ENCODE results near the gene TKTL2. TPM values are rescaled to one million over a fixed set of nuclear protein-coding genes. Genes with fewer than 3 reads are reported as not detected.

The TKTL2 gene
- total RNA-seq, 4 donors from 2014 or later: not detected

DNA sequence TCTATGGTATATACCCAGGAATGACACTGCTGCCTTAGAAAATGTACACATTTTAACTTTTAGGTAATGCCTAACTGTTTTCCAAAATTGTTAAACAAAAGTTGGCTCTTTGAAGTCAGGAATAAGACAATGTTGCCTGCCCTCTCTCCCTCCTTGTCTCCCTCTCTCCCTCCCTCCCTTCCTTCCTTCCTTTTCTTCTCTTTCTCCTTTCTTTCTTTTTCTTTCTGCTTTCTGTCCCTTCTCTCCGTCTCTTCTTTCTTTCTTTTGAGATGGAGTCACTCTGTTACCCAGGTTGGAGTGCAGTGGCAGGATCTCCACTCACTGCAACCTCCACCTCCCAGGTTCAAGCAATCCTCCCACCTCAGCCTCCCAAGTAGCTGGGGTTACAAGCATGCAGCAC is 16.4 kb upstream of the TKTL2 start:
- Histone ChIP-seq H3K27ac (no peak overlapping the region), H3K36me3 (no peaks in the 10 kb centered on the region), H3K9me3 (no peaks in the 10 kb centered on the region), H3K4me1 (peaks cover 0 to 6% (median 0%) of the 10 kb centered on the region in 3 donors), H3K27me3 (peaks cover 6% of the 10 kb centered on the region), H3K4me3 (no peak overlapping the region)
- no peak for ATAC-seq
- TF ChIP-seq, protein P1, sequence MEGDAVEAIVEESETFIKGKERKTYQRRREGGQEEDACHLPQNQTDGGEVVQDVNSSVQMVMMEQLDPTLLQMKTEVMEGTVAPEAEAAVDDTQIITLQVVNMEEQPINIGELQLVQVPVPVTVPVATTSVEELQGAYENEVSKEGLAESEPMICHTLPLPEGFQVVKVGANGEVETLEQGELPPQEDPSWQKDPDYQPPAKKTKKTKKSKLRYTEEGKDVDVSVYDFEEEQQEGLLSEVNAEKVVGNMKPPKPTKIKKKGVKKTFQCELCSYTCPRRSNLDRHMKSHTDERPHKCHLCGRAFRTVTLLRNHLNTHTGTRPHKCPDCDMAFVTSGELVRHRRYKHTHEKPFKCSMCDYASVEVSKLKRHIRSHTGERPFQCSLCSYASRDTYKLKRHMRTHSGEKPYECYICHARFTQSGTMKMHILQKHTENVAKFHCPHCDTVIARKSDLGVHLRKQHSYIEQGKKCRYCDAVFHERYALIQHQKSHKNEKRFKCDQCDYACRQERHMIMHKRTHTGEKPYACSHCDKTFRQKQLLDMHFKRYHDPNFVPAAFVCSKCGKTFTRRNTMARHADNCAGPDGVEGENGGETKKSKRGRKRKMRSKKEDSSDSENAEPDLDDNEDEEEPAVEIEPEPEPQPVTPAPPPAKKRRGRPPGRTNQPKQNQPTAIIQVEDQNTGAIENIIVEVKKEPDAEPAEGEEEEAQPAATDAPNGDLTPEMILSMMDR (IDR thresholded peaks at IDR 0.05): no peak
- TF ChIP-seq EP300 (IDR thresholded peaks at IDR 0.05) (no peak), POLR2A (IDR thresholded peaks at IDR 0.05) (no peak)
- 33 to 55% methylated on average over 1 of the region's 1 CpG for WGBS, 2 donors (ENCODE audit: low coverage in 1 of 2)

DNA sequence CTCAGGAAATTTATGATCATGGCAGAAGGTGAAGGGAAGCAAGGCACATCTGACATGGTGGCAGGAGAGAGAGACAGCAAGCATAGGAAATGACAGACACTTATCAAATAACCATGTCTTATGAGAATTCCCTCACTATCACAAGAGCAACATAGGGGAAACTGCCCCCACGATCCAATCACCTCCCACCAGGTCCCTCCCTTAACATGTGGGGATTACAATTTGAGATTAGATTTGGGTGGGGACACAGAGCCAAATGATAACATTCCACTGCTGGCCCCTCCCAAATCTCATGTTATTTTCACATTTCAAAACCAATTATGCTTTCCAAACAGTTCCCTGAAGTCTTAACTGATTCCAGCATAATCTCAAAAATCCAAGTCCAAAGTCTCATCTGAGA is 12.8 kb upstream of the TKTL2 start:
- WGBS, 2 donors (ENCODE audit: low coverage in 1 of 2): 50 to 67% methylated on average over 1 of the region's 1 CpG
- ATAC-seq: no peak

DNA sequence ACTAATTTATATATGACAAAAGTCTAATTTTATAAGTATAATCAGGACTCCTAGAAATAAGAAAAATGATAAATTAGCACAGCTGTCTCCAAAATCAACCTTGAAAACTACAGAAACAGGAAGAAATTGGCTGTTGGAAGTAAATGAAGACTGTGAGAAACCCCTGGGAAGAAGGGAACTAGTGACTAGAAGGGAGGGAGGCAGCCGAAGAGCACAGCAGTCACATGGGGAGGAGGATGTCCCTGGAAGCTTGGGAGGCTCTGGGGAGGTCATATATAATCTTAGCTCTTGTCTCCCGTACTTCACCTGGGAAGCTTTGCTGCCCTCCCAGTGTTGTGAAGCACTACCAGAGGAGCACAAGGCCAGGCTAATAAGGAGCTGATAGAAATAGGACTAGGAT is 12.0 kb upstream of the TKTL2 start:
- Histone ChIP-seq H3K9me3 (no peaks in the 10 kb centered on the region), H3K4me1 (no peaks in the 10 kb centered on the region), H3K27ac (no peak overlapping the region), H3K4me3 (no peak overlapping the region), H3K36me3 (no peaks in the 10 kb centered on the region), H3K27me3 (peaks cover 6% of the 10 kb centered on the region)
- TF ChIP-seq POLR2A (IDR thresholded peaks at IDR 0.05) (no peak), EP300 (IDR thresholded peaks at IDR 0.05) (no peak), POLR2AphosphoS5 (IDR thresholded peaks at IDR 0.05) (no peak)
- TF ChIP-seq, protein P1 (IDR thresholded peaks at IDR 0.05): no peak
- WGBS, 2 donors (ENCODE audit: low coverage in 1 of 2): 43 to 49% methylated on average over 2 of the region's 2 CpGs
- no peak for ATAC-seq

More for the DNA sequence above, 12.8 kb upstream of the TKTL2 start:
- no peak for TF ChIP-seq POLR2AphosphoS5 (IDR thresholded peaks at IDR 0.05)
- no peak for TF ChIP-seq POLR2A (IDR thresholded peaks at IDR 0.05)
- TF ChIP-seq EP300 (IDR thresholded peaks at IDR 0.05): no peak
- TF ChIP-seq, protein P1 (IDR thresholded peaks at IDR 0.05): no peak
- Histone ChIP-seq H3K4me3 (no peak overlapping the region), H3K4me1 (no peaks in the 10 kb centered on the region), H3K27ac (no peak overlapping the region), H3K9me3 (no peaks in the 10 kb centered on the region), H3K36me3 (no peaks in the 10 kb centered on the region), H3K27me3 (peaks cover 6% of the 10 kb centered on the region)

DNA sequence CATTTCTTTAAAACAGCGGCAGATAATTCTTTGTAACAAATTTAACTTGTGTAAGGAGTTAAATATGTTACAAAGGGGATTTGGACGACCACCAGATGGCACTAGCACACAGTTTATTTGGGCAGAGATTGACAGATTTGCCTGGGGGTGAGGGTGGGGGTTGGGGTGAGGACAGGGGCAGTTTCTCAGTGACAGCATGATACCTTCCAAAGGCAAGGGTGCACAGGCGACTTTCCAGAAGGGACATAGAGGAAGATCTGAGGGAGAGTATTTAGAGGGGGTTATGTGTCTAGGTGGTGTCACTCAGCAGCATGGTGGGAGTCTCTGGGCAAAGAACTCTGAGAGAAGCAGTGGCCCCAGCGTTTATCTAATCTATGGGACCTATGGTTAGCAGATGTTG is 11.4 kb upstream of the TKTL2 start:
- Histone ChIP-seq H3K4me3 (no peak overlapping the region), H3K9me3 (no peaks in the 10 kb centered on the region), H3K27me3 (peaks cover 6% of the 10 kb centered on the region), H3K36me3 (no peaks in the 10 kb centered on the region), H3K4me1 (no peaks in the 10 kb centered on the region), H3K27ac (no peak overlapping the region)
- TF ChIP-seq, protein P1 (IDR thresholded peaks at IDR 0.05): peak in 3 of 4 experiments; percentile 16 to 63 (median 18)
- no peak for TF ChIP-seq POLR2AphosphoS5 (IDR thresholded peaks at IDR 0.05)
- ATAC-seq: no peak
- 17 to 23% methylated on average over 4 of the region's 4 CpGs for WGBS, 2 donors (ENCODE audit: low coverage in 1 of 2)

DNA sequence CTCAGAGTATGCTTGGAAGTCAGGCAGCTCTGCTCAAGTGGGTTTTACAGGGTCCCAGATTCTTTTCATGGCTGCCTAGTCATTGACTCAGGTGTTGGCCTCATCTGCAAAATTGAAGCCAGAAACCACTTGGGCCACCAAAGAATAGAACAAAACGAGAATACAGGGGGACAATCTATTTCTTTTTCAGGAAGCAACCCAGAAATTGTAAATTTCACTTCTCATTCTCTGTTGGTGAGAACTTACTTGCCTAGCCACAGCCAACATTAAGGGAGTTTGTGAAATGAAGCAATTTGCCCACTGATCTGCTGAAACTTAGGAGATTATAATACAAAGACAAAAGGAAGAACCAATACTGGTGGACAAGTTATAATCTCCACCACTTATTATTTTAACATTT is 8.6 kb upstream of the TKTL2 start:
- 25 to 36% methylated on average over 1 of the region's 1 CpG for WGBS, 2 donors (ENCODE audit: low coverage in 1 of 2)
- Histone ChIP-seq H3K27me3 (peaks cover 4% of the 10 kb centered on the region), H3K36me3 (no peaks in the 10 kb centered on the region), H3K4me3 (no peak overlapping the region), H3K4me1 (no peaks in the 10 kb centered on the region), H3K27ac (no peak overlapping the region), H3K9me3 (no peaks in the 10 kb centered on the region)
- ATAC-seq: no peak
- no peak for TF ChIP-seq POLR2AphosphoS5 (IDR thresholded peaks at IDR 0.05)
- TF ChIP-seq POLR2A (IDR thresholded peaks at IDR 0.05): no peak
- TF ChIP-seq EP300 (IDR thresholded peaks at IDR 0.05): no peak
- TF ChIP-seq, protein P1 (IDR thresholded peaks at IDR 0.05): no peak

Data from gastroesophageal sphincter (tissue), 4 donors.